Measurements from ENCODE around the gene PLAC1.

PLAC1 gene

GRCh38 chrX:134544135-134544512 lies 114.1 kb downstream of the PLAC1 start:
- Mint-ChIP-seq H3K27ac (peak overlapping the region; percentile 79), H3K4me3 (peak overlapping the region; percentile 79), H3K27me3 (ENCODE audit: low read depth, poor library complexity) (peaks cover 4% of the 10 kb centered on the region), H3K4me1 (peaks cover 61% of the 10 kb centered on the region), H3K9me3 (peaks cover 40% of the 10 kb centered on the region), H3K36me3 (ENCODE audit: low read depth) (no peaks in the 10 kb centered on the region)
- TF ChIP-seq CTCF (IDR thresholded peaks at IDR 0.05) = no peak
- DNase-seq = no peak

GRCh38 chrX:134543288-134543687 lies 115.0 kb downstream of the PLAC1 start:
- TF ChIP-seq CTCF (IDR thresholded peaks at IDR 0.05) = no peak
- Mint-ChIP-seq H3K27ac (peak overlapping the region; percentile 39), H3K9me3 (peaks cover 32% of the 10 kb centered on the region), H3K4me3 (peak overlapping the region; percentile 79), H3K36me3 (ENCODE audit: low read depth) (no peaks in the 10 kb centered on the region), H3K27me3 (ENCODE audit: low read depth, poor library complexity) (peaks cover 4% of the 10 kb centered on the region), H3K4me1 (peaks cover 66% of the 10 kb centered on the region)
- DNase-seq = no peak

GRCh38 chrX:134542485-134542884 lies 115.8 kb downstream of the PLAC1 start:
- TF ChIP-seq CTCF (IDR thresholded peaks at IDR 0.05) = no peak
- Mint-ChIP-seq H3K36me3 (ENCODE audit: low read depth) (no peaks in the 10 kb centered on the region), H3K4me1 (peaks cover 73% of the 10 kb centered on the region), H3K9me3 (peaks cover 31% of the 10 kb centered on the region), H3K27ac (peak overlapping the region; percentile 58), H3K4me3 (peak overlapping the region; percentile 79), H3K27me3 (ENCODE audit: low read depth, poor library complexity) (peaks cover 4% of the 10 kb centered on the region)
- peak; percentile 13 for DNase-seq

- no peak for TF ChIP-seq CTCF (IDR thresholded peaks at IDR 0.05)
- H3K27ac Mint-ChIP-seq = no peak overlapping the region
- peaks cover 25% of the 10 kb centered on the region for H3K9me3 Mint-ChIP-seq
- DNase-seq = no peak
- peaks cover 4% of the 10 kb centered on the region for H3K27me3 Mint-ChIP-seq (ENCODE audit: low read depth, poor library complexity)
- H3K4me3 Mint-ChIP-seq = no peak overlapping the region
- H3K36me3 Mint-ChIP-seq (ENCODE audit: low read depth) = no peaks in the 10 kb centered on the region
- peaks cover 73% of the 10 kb centered on the region for H3K4me1 Mint-ChIP-seq
These were observed 116.4 kb downstream of the PLAC1 start for GRCh38 chrX:134541906-134542305.

- Mint-ChIP-seq H3K9me3 (peaks cover 35% of the 10 kb centered on the region), H3K36me3 (ENCODE audit: low read depth) (no peaks in the 10 kb centered on the region), H3K4me3 (no peak overlapping the region)
These were observed 120.0 kb downstream of the PLAC1 start for GRCh38 chrX:134538316-134538715.

More at GRCh38 chrX:134538316-134538715, 120.0 kb downstream of the PLAC1 start:
- peak; percentile 19 for DNase-seq
- peaks cover 4% of the 10 kb centered on the region for H3K27me3 Mint-ChIP-seq (ENCODE audit: low read depth, poor library complexity)
- H3K27ac Mint-ChIP-seq = peak overlapping the region; percentile 6
- peaks cover 69% of the 10 kb centered on the region for H3K4me1 Mint-ChIP-seq
- no peak for TF ChIP-seq CTCF (IDR thresholded peaks at IDR 0.05)

All from nephron progenitor cell (in vitro differentiated cells).